K562 (cell line): ENCODE data around the gene AHCY. TPM values are rescaled to one million over a fixed set of nuclear protein-coding genes. Genes with fewer than 3 reads are reported as not detected.

Source experiments
- ARID3B ChIP-seq: fragments of 250-450 bp; sonication (Bioruptor Pico); IDR thresholded peaks from 2 replicates; pipeline ENCODE4 v1.4.0; 2020; ENCODE audit warnings: borderline replicate concordance
- ATF3 ChIP-seq, 2 experiments: fragments of 450-650 bp in 1 of 2; sonication (generic) in 1 of 2; formaldehyde crosslinking in 1 of 2; IDR thresholded peaks in 1 of 2; conservative IDR thresholded peaks in 1 of 2; 2 replicates each; pipeline versions ENCODE4 v1.6.1 to v1.8.1; 2016 to 2023; ENCODE audit warnings: mild to moderate bottlenecking in 2 of 2, moderate library complexity in 2 of 2, inconsistent platforms in 1 of 2, missing genetic modification reagents in 1 of 2
- BCL6 ChIP-seq: fragments of 250-450 bp; sonication (Bioruptor Pico); IDR thresholded peaks from 2 replicates; pipeline ENCODE4 v1.4.0; 2020
- BRCA1 ChIP-seq, 2 experiments: fragments of 450-650 bp in 1 of 2; sonication (generic) in 1 of 2; formaldehyde crosslinking in 1 of 2; IDR thresholded peaks; 2 replicates each; pipeline versions ENCODE4 v1.5.0 to v1.6.1; 2017 to 2020; ENCODE audit warnings: mild to moderate bottlenecking in 1 of 2, missing genetic modification reagents in 1 of 2
- CXXC5 ChIP-seq: fragments of 250-450 bp; sonication (Bioruptor Pico); IDR thresholded peaks from 2 replicates; pipeline ENCODE4 v1.8.0; 2022; ENCODE audit warnings: inconsistent platforms, mild to moderate bottlenecking, moderate library complexity
- E2F3 ChIP-seq: fragments of 250-450 bp; sonication (Bioruptor Pico); IDR thresholded peaks from 2 replicates; pipeline ENCODE4 v1.4.0; 2020; ENCODE audit warnings: mild to moderate bottlenecking
- HNRNPK ChIP-seq: fragments of 200-400 bp; formaldehyde crosslinking; IDR thresholded peaks from one replicate; pipeline ENCODE4 v1.6.1; 2018; ENCODE audit warnings: mild to moderate bottlenecking, low read depth, low read length; ENCODE audit not compliant: poor library complexity, severe bottlenecking
- HNRNPLL ChIP-seq: fragments of 200-400 bp; formaldehyde crosslinking; IDR thresholded peaks from 2 replicates; pipeline ENCODE4 v1.6.1; 2017; ENCODE audit warnings: low read length, low read depth, mild to moderate bottlenecking; ENCODE audit not compliant: poor library complexity, severe bottlenecking
- JUND ChIP-seq, 2 experiments: IDR thresholded peaks; 2 replicates in 1 of 2; 3 replicates in 1 of 2; pipeline ENCODE4 v1.6.1; 2011; ENCODE audit warnings: borderline replicate concordance in 2 of 2, low read depth in 2 of 2, low read length in 2 of 2, improper control_type of control experiment in 1 of 2, missing biosample characterization in 1 of 2, missing genetic modification characterization in 1 of 2, missing genetic modification reagents in 1 of 2
- MAFK ChIP-seq: IDR thresholded peaks from 2 replicates; pipeline ENCODE4 v1.6.1; 2011; ENCODE audit warnings: low read length, improper control_type of control experiment
- MLLT1 ChIP-seq, 2 experiments: fragments of 450-650 bp; IDR thresholded peaks; 2 replicates each; pipeline ENCODE4 v1.6.1; 2016
- MTA3 ChIP-seq: fragments of 450-650 bp; formaldehyde crosslinking; IDR thresholded peaks from 2 replicates; pipeline ENCODE4 v1.6.1; 2017; ENCODE audit warnings: mild to moderate bottlenecking, borderline replicate concordance
- POLR2AphosphoS5 ChIP-seq: IDR thresholded peaks from 2 replicates; pipeline ENCODE4 v1.6.1; 2011; ENCODE audit warnings: mild to moderate bottlenecking, low read depth, low read length, moderate library complexity; ENCODE audit not compliant: control insufficient read depth, insufficient read depth
- TSHZ1 ChIP-seq: fragments of 250-450 bp; sonication (Bioruptor Pico); IDR thresholded peaks from 2 replicates; pipeline ENCODE4 v1.4.0; 2020; ENCODE audit warnings: mild to moderate bottlenecking, moderate library complexity
- ZBED1 ChIP-seq: IDR thresholded peaks from 2 replicates; pipeline ENCODE4 v1.6.1; 2014
- ZFP30 ChIP-seq: fragments of 250-450 bp; sonication (Bioruptor Pico); IDR thresholded peaks from 2 replicates; pipeline ENCODE4 v1.8.0; 2022; ENCODE audit warnings: moderate library complexity, mild to moderate bottlenecking, inconsistent platforms, borderline replicate concordance
- ZNF239 ChIP-seq: fragments of 250-450 bp; sonication (Bioruptor Pico); IDR thresholded peaks from 2 replicates; pipeline ENCODE4 v1.4.0; 2020; ENCODE audit warnings: mild to moderate bottlenecking
- polyA plus RNA-seq, 8 experiments: library from polyadenylated mRNA; depleted of rRNA in 4 of 8; stranded (reverse) in 5 of 8; unstranded in 3 of 8; fragments of >200 nt; fragmentation: Nextera tagmentation in 2 of 8; fragmentation: Illumina TruSeq in 1 of 8; extraction: Ambion mirVana in 2 of 8; extraction: Trizol in 1 of 8; gene quantifications; 2 replicates each; pipeline versions ENCODE4 v1.2.1 to v1.2.3, GENCODE V29; 2011 to 2014; ENCODE audit warnings: inconsistent platforms in 1 of 8, missing spikeins in 1 of 8
- total RNA-seq, 7 experiments: library from RNA; depleted of rRNA in 6 of 7; stranded (reverse); fragments of >200 nt in 6 of 7; fragmentation: Illumina TruSeq in 2 of 7; extraction: Trizol in 2 of 7; gene quantifications; 2 replicates each; pipeline versions ENCODE4 v1.2.1 to v1.2.3, GENCODE V29; 2011 to 2021; ENCODE audit warnings: low replicate concordance in 1 of 7

Gene AHCY
- total and polyA plus RNA-seq, 9 of the 15 experiments (the other 6 are each of a cell fraction or from before 2014, with no cell fraction given), result 82.5 to 269 (median 190) TPM

GRCh38 chr20:34302723-34303533, at the start of gene AHCY (continued):
- TF ChIP-seq ARID3B (CRISPR knock-in tag), result peak; percentile 88; the same call in 1 of the 2 replicates
- TF ChIP-seq BCL6 (CRISPR knock-in tag), result no peak
- no peak for TF ChIP-seq BRCA1 (IDR thresholded peaks at IDR 0.05)
- no peak for TF ChIP-seq BRCA1 (CRISPR knock-in tag; IDR thresholded peaks at IDR 0.05)
- 0 out of 2 replicates have a peak, but pooled peaks have one; percentile 30 for TF ChIP-seq ZBED1
- no peak for TF ChIP-seq ATF3 (IDR thresholded peaks at IDR 0.05)
- TF ChIP-seq ATF3 (CRISPR knock-in tag; conservative IDR thresholded peaks at IDR 0.05), result peak; percentile 81
- no peak for TF ChIP-seq MAFK
- peak; percentile 35; the same call in 1 of the 2 replicates for TF ChIP-seq E2F3 (CRISPR knock-in tag)
- TF ChIP-seq HNRNPK, result no peak
- peak in 1 of 2 experiments; percentile 72; a peak in 2 of 4 replicates for TF ChIP-seq MLLT1 (IDR thresholded peaks at IDR 0.05)
- no peak for TF ChIP-seq TSHZ1 (CRISPR knock-in tag)
- peak; percentile 91 for TF ChIP-seq CXXC5 (CRISPR knock-in tag)
- TF ChIP-seq ZNF239 (CRISPR knock-in tag), result no peak
- peak; percentile 29; the same call in 1 of the 2 replicates for TF ChIP-seq JUND (IDR thresholded peaks at IDR 0.05; ENCODE audit: borderline replicate concordance, low read depth, low read length)
- peak; percentile 4; the same call in 1 of the 3 replicates for TF ChIP-seq JUND (tag; IDR thresholded peaks at IDR 0.05; ENCODE audit: borderline replicate concordance, low read depth, low read length)
- TF ChIP-seq ZFP30 (CRISPR knock-in tag), result no peak
- peak; percentile 64; the same call in 1 of the 2 replicates for TF ChIP-seq POLR2AphosphoS5
- no peak for TF ChIP-seq HNRNPLL
- 0 out of 2 replicates have a peak, but pooled peaks have one; percentile 72 for TF ChIP-seq MTA3
